ENCODE data around the gene NUMBL.
"Not testable (repeated sequence)": the region's sequence is repeated elsewhere in the genome, so short reads cannot be mapped to it uniquely, and the experiment has no call there.

The NUMBL gene

GRCh38 chr19:40626918-40627317 lies 63.5 kb downstream of the NUMBL start:
- Histone ChIP-seq H3K9ac (no peak overlapping the region), H3K27ac (no peak overlapping the region), H2AFZ (ENCODE audit: low read depth) (no peak overlapping the region), H3K4me1 (ENCODE audit: low read depth, poor library complexity, severe bottlenecking) (no peaks in the 10 kb centered on the region), H3K79me2 (ENCODE audit: insufficient read depth, low read depth) (no peaks in the 10 kb centered on the region), H3K27me3 (ENCODE audit: insufficient read depth, low read depth) (no peaks in the 10 kb centered on the region), H3K36me3 (ENCODE audit: insufficient read depth) (no peaks in the 10 kb centered on the region), H3K4me3 (IDR thresholded peaks at IDR 0.05; ENCODE audit: insufficient read depth, low read depth, low read length) (no peak overlapping the region), H3K4me2 (no peak overlapping the region), H4K20me1 (ENCODE audit: insufficient read depth) (no peaks in the 10 kb centered on the region)
- no peak for TF ChIP-seq CTCF (conservative IDR thresholded peaks at IDR 0.05; ENCODE audit: low read depth, low read length)

- H2AFZ ChIP-seq (ENCODE audit: low read depth), result no peak overlapping the region
- no peaks in the 10 kb centered on the region for H3K27me3 ChIP-seq (ENCODE audit: insufficient read depth, low read depth)
- peaks cover 4% of the 10 kb centered on the region; the same call in 1 of the 2 replicates for H3K36me3 ChIP-seq (ENCODE audit: insufficient read depth)
- no peak for TF ChIP-seq CTCF (conservative IDR thresholded peaks at IDR 0.05; ENCODE audit: low read depth, low read length)
- no peak overlapping the region for H3K4me3 ChIP-seq (IDR thresholded peaks at IDR 0.05; ENCODE audit: insufficient read depth, low read depth, low read length)
- no peaks in the 10 kb centered on the region for H3K4me1 ChIP-seq (ENCODE audit: low read depth, poor library complexity, severe bottlenecking)
- H3K9ac ChIP-seq, result no peak overlapping the region
- H3K4me2 ChIP-seq, result no peak overlapping the region
- H4K20me1 ChIP-seq (ENCODE audit: insufficient read depth), result no peaks in the 10 kb centered on the region
- no peaks in the 10 kb centered on the region for H3K79me2 ChIP-seq (ENCODE audit: insufficient read depth, low read depth)
- no peak overlapping the region for H3K27ac ChIP-seq
Measured at GRCh38 chr19:40625406-40626120, 64.9 kb downstream of the NUMBL start.

- not testable (repeated sequence) for H2AFZ ChIP-seq (ENCODE audit: low read depth); H3K79me2 ChIP-seq (ENCODE audit: insufficient read depth, low read depth); H3K4me2 ChIP-seq; H4K20me1 ChIP-seq (ENCODE audit: insufficient read depth); H3K4me3 ChIP-seq (IDR thresholded peaks at IDR 0.05; ENCODE audit: insufficient read depth, low read depth, low read length); H3K27me3 ChIP-seq (ENCODE audit: insufficient read depth, low read depth); H3K4me1 ChIP-seq (ENCODE audit: low read depth, poor library complexity, severe bottlenecking); H3K27ac ChIP-seq; H3K9ac ChIP-seq; H3K36me3 ChIP-seq (ENCODE audit: insufficient read depth)
Measured at GRCh38 chr19:40624369-40625153, 65.9 kb downstream of the NUMBL start.

- TF ChIP-seq CTCF (conservative IDR thresholded peaks at IDR 0.05; ENCODE audit: low read depth, low read length), result no peak
- Histone ChIP-seq H3K4me1 (ENCODE audit: low read depth, poor library complexity, severe bottlenecking) (no peaks in the 10 kb centered on the region), H3K9ac (no peak overlapping the region), H2AFZ (ENCODE audit: low read depth) (no peak overlapping the region), H3K27ac (no peak overlapping the region), H4K20me1 (ENCODE audit: insufficient read depth) (no peaks in the 10 kb centered on the region), H3K79me2 (ENCODE audit: insufficient read depth, low read depth) (no peaks in the 10 kb centered on the region), H3K4me2 (no peak overlapping the region), H3K36me3 (ENCODE audit: insufficient read depth) (peaks cover 4% of the 10 kb centered on the region), H3K27me3 (ENCODE audit: insufficient read depth, low read depth) (no peaks in the 10 kb centered on the region), H3K4me3 (IDR thresholded peaks at IDR 0.05; ENCODE audit: insufficient read depth, low read depth, low read length) (no peak overlapping the region)
Measured at GRCh38 chr19:40623403-40624251, 66.8 kb downstream of the NUMBL start.
